NCI-H1694 treated with DMSO at 0.1 percent for 48 hours (cell line): ENCODE data around the gene UNC119.
"Not testable (repeated sequence)": the region's sequence is repeated elsewhere in the genome, so short reads cannot be mapped to it uniquely, and the experiment has no call there.

Experiments
- DNase-seq: peaks from one replicate; lab custom pipeline; 2025; lab: John Stamatoyannopoulos, UW

The UNC119 gene

GRCh38 chr17:28522281-28522680 is 30.1 kb downstream of the UNC119 start:
- DNase-seq: not testable (repeated sequence)

- no peak for DNase-seq
These were observed 30.9 kb downstream of the UNC119 start for GRCh38 chr17:28521311-28522085.

GRCh38 chr17:28520687-28521086 is 31.7 kb downstream of the UNC119 start:
- no peak for DNase-seq

- DNase-seq: no peak
These were observed 33.2 kb downstream of the UNC119 start for GRCh38 chr17:28519236-28519635.

GRCh38 chr17:28518578-28518977 is 33.8 kb downstream of the UNC119 start:
- no peak for DNase-seq

GRCh38 chr17:28518132-28518531 is 34.3 kb downstream of the UNC119 start:
- no peak for DNase-seq

GRCh38 chr17:28515518-28515917 is 36.9 kb downstream of the UNC119 start:
- DNase-seq: no peak

GRCh38 chr17:28514561-28515002 is 37.8 kb downstream of the UNC119 start:
- no peak for DNase-seq

- no peak for DNase-seq
These were observed 38.9 kb downstream of the UNC119 start for GRCh38 chr17:28513476-28513875.

- DNase-seq: no peak
These were observed 40.5 kb downstream of the UNC119 start for GRCh38 chr17:28511858-28512461.

GRCh38 chr17:28509789-28510188 is 42.6 kb downstream of the UNC119 start:
- DNase-seq: no peak

GRCh38 chr17:28508211-28508724 is 44.2 kb downstream of the UNC119 start:
- no peak for DNase-seq

GRCh38 chr17:28507567-28508203 is 44.7 kb downstream of the UNC119 start:
- no peak for DNase-seq

GRCh38 chr17:28506763-28507487 is 45.5 kb downstream of the UNC119 start:
- no peak for DNase-seq

- no peak for DNase-seq
These were observed 46.3 kb downstream of the UNC119 start, which contains the start of gene FOXN1 for GRCh38 chr17:28505986-28506665. Gene FOXN1, plus strand, starts transcription at chr17:28506348. Its CDS starts 17,622 bp downstream, at chr17:28523970.

GRCh38 chr17:28503420-28503819 is 49.0 kb downstream of the UNC119 start:
- no peak for DNase-seq

GRCh38 chr17:28501421-28502284 is 50.8 kb downstream of the UNC119 start:
- no peak for DNase-seq

- peak; percentile 16 for DNase-seq
These were observed 51.6 kb downstream of the UNC119 start for GRCh38 chr17:28500712-28501379.

- DNase-seq: no peak
These were observed 52.6 kb downstream of the UNC119 start for GRCh38 chr17:28499684-28500357.

- DNase-seq: no peak
These were observed 53.1 kb downstream of the UNC119 start for GRCh38 chr17:28499364-28499664.
